HepG2 (cell line): Measurements from ENCODE around the gene LSM12. TPM values are rescaled to one million over a fixed set of nuclear protein-coding genes. Genes with fewer than 3 reads are reported as not detected.

Experiments used
- BRF2 ChIP-seq: sonication (generic); formaldehyde crosslinking; IDR thresholded peaks from 2 replicates; pipeline ENCODE4 v1.8.1; 2022; ENCODE audit warnings: mild to moderate bottlenecking, missing genetic modification reagents
- CBFB ChIP-seq: sonication (generic); formaldehyde crosslinking; IDR thresholded peaks from 2 replicates; pipeline ENCODE4 v1.4.0; 2020; ENCODE audit warnings: missing genetic modification reagents
- E2F2 ChIP-seq: sonication (generic); formaldehyde crosslinking; IDR thresholded peaks from 2 replicates; pipeline ENCODE4 v1.4.0; 2020; ENCODE audit warnings: missing genetic modification reagents, borderline replicate concordance
- GFI1 ChIP-seq: sonication (generic); formaldehyde crosslinking; IDR thresholded peaks from 2 replicates; pipeline ENCODE4 v1.5.0; 2020; ENCODE audit warnings: missing genetic modification reagents, mild to moderate bottlenecking, borderline replicate concordance
- HNRNPH1 ChIP-seq: fragments of 200-400 bp; formaldehyde crosslinking; optimal IDR thresholded peaks from 2 replicates; pipeline ENCODE3; 2017; ENCODE audit warnings: mild to moderate bottlenecking, low read depth, low read length
- NR2F6 ChIP-seq, 2 experiments: IDR thresholded peaks; 2 replicates each; pipeline ENCODE4 v1.6.1; 2016; ENCODE audit warnings: antibody characterized with exemption in 1 of 2, mild to moderate bottlenecking in 1 of 2
- PHF21A ChIP-seq: sonication (generic); formaldehyde crosslinking; IDR thresholded peaks from 2 replicates; pipeline ENCODE4 v1.5.0; 2020; ENCODE audit warnings: mild to moderate bottlenecking, missing genetic modification reagents
- SETDB1 ChIP-seq: sonication (generic); formaldehyde crosslinking; IDR thresholded peaks from 2 replicates; pipeline ENCODE4 v1.5.1; 2020; ENCODE audit warnings: missing genetic modification reagents, mild to moderate bottlenecking, borderline replicate concordance
- ZFP41 ChIP-seq: sonication (generic); formaldehyde crosslinking; IDR thresholded peaks from 2 replicates; pipeline ENCODE4 v1.4.0; 2020; ENCODE audit warnings: mild to moderate bottlenecking, missing genetic modification reagents, borderline replicate concordance
- ZNF317 ChIP-seq: sonication (generic); formaldehyde crosslinking; IDR thresholded peaks from 2 replicates; pipeline ENCODE4 v1.5.0; 2020; ENCODE audit warnings: mild to moderate bottlenecking, missing genetic modification reagents
- polyA plus RNA-seq, 8 experiments: library from polyadenylated mRNA; depleted of rRNA in 3 of 8; stranded (reverse) in 7 of 8; unstranded in 1 of 8; fragments of >200 nt; fragmentation: Illumina TruSeq in 4 of 8; extraction: Trizol in 4 of 8; gene quantifications; 2 replicates each; pipeline versions ENCODE4 v1.2.1 to v1.2.3, GENCODE V29; 2011 to 2016; ENCODE audit warnings: low read depth in 4 of 8, missing spikeins in 1 of 8, mixed read lengths in 1 of 8; ENCODE audit not compliant: insufficient read depth in 1 of 8
- total RNA-seq, 5 experiments: library from RNA; depleted of rRNA; stranded (reverse); fragments of >200 nt; fragmentation: Illumina TruSeq; extraction: Trizol; gene quantifications; 2 replicates each; pipeline ENCODE4 v1.2.3, GENCODE V29; 2016; ENCODE audit warnings: low read depth in 1 of 5
- TF ChIP-seq, protein P1 (sequence below): sonication (generic); formaldehyde crosslinking; IDR thresholded peaks from 2 replicates; pipeline ENCODE4 v1.8.0; 2022; ENCODE audit warnings: mild to moderate bottlenecking, missing genetic modification reagents
- TF ChIP-seq, protein P2 (sequence below): sonication (generic); formaldehyde crosslinking; IDR thresholded peaks from 2 replicates; pipeline ENCODE4 v1.9.0; 2021; ENCODE audit warnings: missing genetic modification reagents, mild to moderate bottlenecking, borderline replicate concordance
- TF ChIP-seq, protein P3 (sequence below): sonication (generic); formaldehyde crosslinking; IDR thresholded peaks from 2 replicates; pipeline ENCODE4 v1.5.1; 2020; ENCODE audit warnings: mild to moderate bottlenecking, missing genetic modification reagents, borderline replicate concordance
- TF ChIP-seq, protein P4 (sequence below): sonication (generic); formaldehyde crosslinking; IDR thresholded peaks from 2 replicates; pipeline ENCODE4 v1.4.0; 2020; ENCODE audit warnings: missing genetic modification reagents
- TF ChIP-seq, protein P5 (sequence below): sonication (generic); formaldehyde crosslinking; IDR thresholded peaks from 2 replicates; pipeline ENCODE4 v1.5.1; 2020; ENCODE audit warnings: missing genetic modification reagents, mild to moderate bottlenecking, borderline replicate concordance

Gene LSM12
- total and polyA plus RNA-seq, 2 of the 13 experiments (the other 11 are each of a cell fraction or from before 2014, with no cell fraction given), result 52.8 to 55.7 TPM

- TF ChIP-seq, protein P1, sequence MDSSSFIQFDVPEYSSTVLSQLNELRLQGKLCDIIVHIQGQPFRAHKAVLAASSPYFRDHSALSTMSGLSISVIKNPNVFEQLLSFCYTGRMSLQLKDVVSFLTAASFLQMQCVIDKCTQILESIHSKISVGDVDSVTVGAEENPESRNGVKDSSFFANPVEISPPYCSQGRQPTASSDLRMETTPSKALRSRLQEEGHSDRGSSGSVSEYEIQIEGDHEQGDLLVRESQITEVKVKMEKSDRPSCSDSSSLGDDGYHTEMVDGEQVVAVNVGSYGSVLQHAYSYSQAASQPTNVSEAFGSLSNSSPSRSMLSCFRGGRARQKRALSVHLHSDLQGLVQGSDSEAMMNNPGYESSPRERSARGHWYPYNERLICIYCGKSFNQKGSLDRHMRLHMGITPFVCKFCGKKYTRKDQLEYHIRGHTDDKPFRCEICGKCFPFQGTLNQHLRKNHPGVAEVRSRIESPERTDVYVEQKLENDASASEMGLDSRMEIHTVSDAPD (CRISPR knock-in tag), result no peak
- TF ChIP-seq SETDB1 (no peak), NR2F6 (IDR thresholded peaks at IDR 0.05) (no peak), NR2F6 (CRISPR knock-in tag; IDR thresholded peaks at IDR 0.05) (no peak), CBFB (CRISPR knock-in tag) (no peak), BRF2 (CRISPR knock-in tag) (no peak), HNRNPH1 (no peak), ZNF317 (CRISPR knock-in tag) (0 out of 2 replicates have a peak, but pooled peaks have one; percentile 24), GFI1 (CRISPR knock-in tag) (no peak), PHF21A (CRISPR knock-in tag) (peak; percentile 56; the same call in 1 of the 2 replicates), E2F2 (CRISPR knock-in tag) (no peak), ZFP41 (CRISPR knock-in tag) (no peak)
- TF ChIP-seq, protein P2, sequence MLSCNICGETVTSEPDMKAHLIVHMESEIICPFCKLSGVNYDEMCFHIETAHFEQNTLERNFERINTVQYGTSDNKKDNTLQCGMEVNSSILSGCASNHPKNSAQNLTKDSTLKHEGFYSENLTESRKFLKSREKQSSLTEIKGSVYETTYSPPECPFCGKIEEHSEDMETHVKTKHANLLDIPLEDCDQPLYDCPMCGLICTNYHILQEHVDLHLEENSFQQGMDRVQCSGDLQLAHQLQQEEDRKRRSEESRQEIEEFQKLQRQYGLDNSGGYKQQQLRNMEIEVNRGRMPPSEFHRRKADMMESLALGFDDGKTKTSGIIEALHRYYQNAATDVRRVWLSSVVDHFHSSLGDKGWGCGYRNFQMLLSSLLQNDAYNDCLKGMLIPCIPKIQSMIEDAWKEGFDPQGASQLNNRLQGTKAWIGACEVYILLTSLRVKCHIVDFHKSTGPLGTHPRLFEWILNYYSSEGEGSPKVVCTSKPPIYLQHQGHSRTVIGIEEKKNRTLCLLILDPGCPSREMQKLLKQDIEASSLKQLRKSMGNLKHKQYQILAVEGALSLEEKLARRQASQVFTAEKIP, result no peak
- TF ChIP-seq, protein P3, sequence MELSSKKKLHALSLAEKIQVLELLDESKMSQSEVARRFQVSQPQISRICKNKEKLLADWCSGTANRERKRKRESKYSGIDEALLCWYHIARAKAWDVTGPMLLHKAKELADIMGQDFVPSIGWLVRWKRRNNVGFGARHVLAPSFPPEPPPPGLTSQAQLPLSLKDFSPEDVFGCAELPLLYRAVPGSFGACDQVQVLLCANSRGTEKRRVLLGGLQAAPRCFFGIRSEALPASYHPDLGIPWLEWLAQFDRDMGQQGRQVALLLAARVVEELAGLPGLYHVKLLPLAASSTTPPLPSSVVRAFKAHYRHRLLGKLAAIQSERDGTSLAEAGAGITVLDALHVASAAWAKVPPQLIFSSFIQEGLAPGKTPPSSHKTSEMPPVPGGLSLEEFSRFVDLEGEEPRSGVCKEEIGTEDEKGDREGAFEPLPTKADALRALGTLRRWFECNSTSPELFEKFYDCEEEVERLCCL, result no peak
- TF ChIP-seq, protein P4, sequence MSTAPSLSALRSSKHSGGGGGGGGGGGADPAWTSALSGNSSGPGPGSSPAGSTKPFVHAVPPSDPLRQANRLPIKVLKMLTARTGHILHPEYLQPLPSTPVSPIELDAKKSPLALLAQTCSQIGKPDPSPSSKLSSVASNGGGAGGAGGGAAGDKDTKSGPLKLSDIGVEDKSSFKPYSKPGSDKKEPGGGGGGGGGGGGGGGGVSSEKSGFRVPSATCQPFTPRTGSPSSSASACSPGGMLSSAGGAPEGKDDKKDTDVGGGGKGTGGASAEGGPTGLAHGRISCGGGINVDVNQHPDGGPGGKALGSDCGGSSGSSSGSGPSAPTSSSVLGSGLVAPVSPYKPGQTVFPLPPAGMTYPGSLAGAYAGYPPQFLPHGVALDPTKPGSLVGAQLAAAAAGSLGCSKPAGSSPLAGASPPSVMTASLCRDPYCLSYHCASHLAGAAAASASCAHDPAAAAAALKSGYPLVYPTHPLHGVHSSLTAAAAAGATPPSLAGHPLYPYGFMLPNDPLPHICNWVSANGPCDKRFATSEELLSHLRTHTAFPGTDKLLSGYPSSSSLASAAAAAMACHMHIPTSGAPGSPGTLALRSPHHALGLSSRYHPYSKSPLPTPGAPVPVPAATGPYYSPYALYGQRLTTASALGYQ, result no peak
- TF ChIP-seq, protein P5, sequence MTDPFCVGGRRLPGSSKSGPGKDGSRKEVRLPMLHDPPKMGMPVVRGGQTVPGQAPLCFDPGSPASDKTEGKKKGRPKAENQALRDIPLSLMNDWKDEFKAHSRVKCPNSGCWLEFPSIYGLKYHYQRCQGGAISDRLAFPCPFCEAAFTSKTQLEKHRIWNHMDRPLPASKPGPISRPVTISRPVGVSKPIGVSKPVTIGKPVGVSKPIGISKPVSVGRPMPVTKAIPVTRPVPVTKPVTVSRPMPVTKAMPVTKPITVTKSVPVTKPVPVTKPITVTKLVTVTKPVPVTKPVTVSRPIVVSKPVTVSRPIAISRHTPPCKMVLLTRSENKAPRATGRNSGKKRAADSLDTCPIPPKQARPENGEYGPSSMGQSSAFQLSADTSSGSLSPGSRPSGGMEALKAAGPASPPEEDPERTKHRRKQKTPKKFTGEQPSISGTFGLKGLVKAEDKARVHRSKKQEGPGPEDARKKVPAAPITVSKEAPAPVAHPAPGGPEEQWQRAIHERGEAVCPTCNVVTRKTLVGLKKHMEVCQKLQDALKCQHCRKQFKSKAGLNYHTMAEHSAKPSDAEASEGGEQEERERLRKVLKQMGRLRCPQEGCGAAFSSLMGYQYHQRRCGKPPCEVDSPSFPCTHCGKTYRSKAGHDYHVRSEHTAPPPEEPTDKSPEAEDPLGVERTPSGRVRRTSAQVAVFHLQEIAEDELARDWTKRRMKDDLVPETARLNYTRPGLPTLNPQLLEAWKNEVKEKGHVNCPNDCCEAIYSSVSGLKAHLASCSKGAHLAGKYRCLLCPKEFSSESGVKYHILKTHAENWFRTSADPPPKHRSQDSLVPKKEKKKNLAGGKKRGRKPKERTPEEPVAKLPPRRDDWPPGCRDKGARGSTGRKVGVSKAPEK (CRISPR knock-in tag), result no peak
These were observed 10.5 kb upstream of the LSM12 start (continued) for GRCh38 chr17:44076716-44077594.
